ENCODE measurements around the gene C1QB. TPM values are rescaled to one million over a fixed set of nuclear protein-coding genes. Genes with fewer than 3 reads are reported as not detected.
"Not testable (repeated sequence)": the region's sequence is repeated elsewhere in the genome, so short reads cannot be mapped to it uniquely, and the experiment has no call there.

C1QB gene
- total RNA-seq, 2 experiments from 2014 or later: not detected

DNA sequence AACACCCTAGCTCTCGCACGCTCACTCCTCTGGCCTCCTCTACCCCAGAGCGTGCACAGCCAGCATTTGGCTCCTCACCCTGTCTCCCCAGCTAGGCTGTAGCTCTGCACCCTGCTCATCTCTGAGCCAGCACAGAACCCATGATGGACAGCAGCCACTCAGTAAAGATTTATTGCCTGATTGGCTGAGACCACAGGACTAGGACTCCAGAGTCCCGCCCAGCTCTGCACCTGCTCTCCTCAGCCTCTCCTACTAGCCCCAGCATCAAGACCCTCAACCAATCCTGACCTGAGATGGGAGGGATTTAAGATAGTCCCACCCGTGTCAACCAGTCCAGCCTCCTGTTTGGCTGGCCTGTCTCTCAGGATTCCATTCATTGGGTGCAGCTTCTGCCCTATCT lies 9.3 kb downstream of the C1QB start:
- no peaks in the 10 kb centered on the region for H3K9me3 Mint-ChIP-seq (ENCODE audit: low read depth)
- CTCF ChIA-PET: no interaction called here
- ATAC-seq: no peak

DNA sequence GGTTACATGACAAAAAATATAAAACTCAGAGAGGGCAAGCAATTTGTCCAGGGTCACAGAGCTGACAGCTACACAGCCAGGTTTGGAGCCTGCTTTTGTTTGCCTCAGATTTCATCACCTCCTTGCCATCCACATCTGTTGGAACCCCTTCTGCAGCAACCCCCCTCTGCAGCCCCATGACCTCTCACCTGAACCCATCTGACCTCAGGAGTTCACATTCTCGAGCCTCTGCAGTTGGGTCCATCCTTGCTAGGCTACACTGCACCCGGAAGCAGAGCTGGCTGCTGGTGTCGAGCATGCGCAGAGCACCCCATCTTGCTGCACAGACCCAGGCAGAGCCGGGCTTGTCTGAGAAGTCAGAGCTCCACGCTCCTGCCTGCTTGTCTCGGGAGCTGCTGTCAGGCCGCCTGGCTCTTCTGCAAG lies 10.0 kb downstream of the C1QB start:
- Mint-ChIP-seq H3K4me1 (no peaks in the 10 kb centered on the region), H3K27me3 (peaks cover 5% of the 10 kb centered on the region), H3K9me3 (ENCODE audit: low read depth) (no peaks in the 10 kb centered on the region), H3K4me3 (no peak overlapping the region), H3K36me3 (no peaks in the 10 kb centered on the region), H3K27ac (no peak overlapping the region)
- DNase-seq (no peak), ATAC-seq (no peak)
- CTCF ChIA-PET: no interaction called here

More for the DNA sequence above, 9.3 kb downstream of the C1QB start:
- H3K4me3 Mint-ChIP-seq: no peak overlapping the region
- DNase-seq: no peak
- H3K36me3 Mint-ChIP-seq: no peaks in the 10 kb centered on the region
- H3K27me3 Mint-ChIP-seq: peaks cover 3% of the 10 kb centered on the region
- no peaks in the 10 kb centered on the region for H3K4me1 Mint-ChIP-seq
- no peak overlapping the region for H3K27ac Mint-ChIP-seq

DNA sequence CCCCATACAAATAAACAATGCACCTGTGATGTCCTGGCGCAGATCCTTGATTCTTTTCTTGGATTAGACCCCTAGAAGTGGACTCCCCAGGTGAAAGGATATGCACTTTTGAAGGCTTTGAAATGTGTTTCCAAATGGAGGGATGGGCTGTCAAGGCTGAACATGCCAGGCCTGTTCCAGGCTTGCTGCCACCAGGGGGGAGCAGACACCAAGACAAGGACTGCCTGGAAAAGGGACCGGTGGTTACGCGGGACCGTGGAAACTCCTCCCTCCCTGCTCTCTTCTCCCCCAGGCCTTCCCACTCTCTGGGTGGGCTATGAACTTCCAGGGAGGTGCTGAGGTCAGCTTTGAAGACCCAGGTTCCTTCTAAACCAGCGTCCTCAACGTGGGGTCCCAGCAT lies 12.7 kb downstream of the C1QB start:
- no peak for ATAC-seq
- no peak overlapping the region for H3K27ac Mint-ChIP-seq
- CTCF ChIA-PET: interaction anchor here (0.9 kb wide), 1 partner anchor 30 kb away, joined by 3 read pairs; no protein-coding TSS in a partner anchor
- no peaks in the 10 kb centered on the region for H3K9me3 Mint-ChIP-seq (ENCODE audit: low read depth)
- H3K27me3 Mint-ChIP-seq: peaks cover 17% of the 10 kb centered on the region
- no peak overlapping the region for H3K4me3 Mint-ChIP-seq
- no peak for DNase-seq
- H3K4me1 Mint-ChIP-seq: no peaks in the 10 kb centered on the region
- H3K36me3 Mint-ChIP-seq: no peaks in the 10 kb centered on the region

DNA sequence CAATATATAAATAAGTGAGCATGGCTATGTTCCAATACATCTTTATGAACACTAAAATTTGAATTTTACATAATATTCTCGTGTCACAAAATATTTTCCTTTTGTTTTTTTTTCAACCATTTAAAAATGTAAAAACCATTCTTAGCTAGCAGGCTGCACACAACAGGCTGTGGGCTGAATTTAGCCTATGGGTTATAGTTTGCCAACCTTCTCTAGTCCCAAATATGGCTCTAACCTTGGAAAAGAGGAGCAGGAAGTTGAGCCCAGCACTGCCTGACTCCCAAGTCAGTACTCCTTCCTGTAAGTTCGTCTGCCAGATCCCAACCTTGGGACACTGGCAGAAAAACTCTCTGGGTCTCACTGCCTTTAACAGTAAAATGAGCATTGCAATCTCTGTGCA lies 13.4 kb downstream of the C1QB start:
- no peak overlapping the region for H3K4me3 Mint-ChIP-seq
- ATAC-seq (no peak), DNase-seq (no peak)
- CTCF ChIA-PET: interaction anchor here (1.8 kb wide), 1 partner anchor 38 kb away, joined by 7 read pairs; no protein-coding TSS in a partner anchor
- no peaks in the 10 kb centered on the region for H3K36me3 Mint-ChIP-seq
- H3K27me3 Mint-ChIP-seq: peaks cover 23% of the 10 kb centered on the region
- no peaks in the 10 kb centered on the region for H3K9me3 Mint-ChIP-seq (ENCODE audit: low read depth)
- H3K27ac Mint-ChIP-seq: no peak overlapping the region
- no peaks in the 10 kb centered on the region for H3K4me1 Mint-ChIP-seq

DNA sequence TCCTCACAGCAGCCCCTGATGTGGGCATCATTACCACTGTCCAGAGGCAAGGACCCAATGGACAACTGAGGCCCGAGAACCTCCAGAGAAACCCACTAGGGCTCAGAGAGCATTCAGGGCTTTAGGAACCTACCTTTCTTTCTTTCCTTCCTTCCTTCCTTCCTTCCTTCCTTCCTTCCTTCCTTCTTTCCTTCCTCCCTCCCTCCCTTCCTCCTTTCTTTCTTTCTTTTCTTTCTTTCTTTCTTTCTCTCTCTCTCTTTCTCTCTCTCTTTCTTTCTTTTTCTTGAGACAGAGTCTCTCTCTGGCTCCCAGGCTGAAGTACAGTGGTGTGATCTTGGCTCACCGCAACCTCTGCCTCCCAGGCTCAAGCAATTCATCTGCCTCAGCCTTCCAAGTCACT lies 15.8 kb downstream of the C1QB start:
- H3K4me3 Mint-ChIP-seq; H3K27ac Mint-ChIP-seq; ATAC-seq; H3K4me1 Mint-ChIP-seq; CTCF ChIA-PET; DNase-seq; H3K36me3 Mint-ChIP-seq; H3K9me3 Mint-ChIP-seq (ENCODE audit: low read depth): not testable (repeated sequence)
- peaks cover 40% of the 10 kb centered on the region for H3K27me3 Mint-ChIP-seq

DNA sequence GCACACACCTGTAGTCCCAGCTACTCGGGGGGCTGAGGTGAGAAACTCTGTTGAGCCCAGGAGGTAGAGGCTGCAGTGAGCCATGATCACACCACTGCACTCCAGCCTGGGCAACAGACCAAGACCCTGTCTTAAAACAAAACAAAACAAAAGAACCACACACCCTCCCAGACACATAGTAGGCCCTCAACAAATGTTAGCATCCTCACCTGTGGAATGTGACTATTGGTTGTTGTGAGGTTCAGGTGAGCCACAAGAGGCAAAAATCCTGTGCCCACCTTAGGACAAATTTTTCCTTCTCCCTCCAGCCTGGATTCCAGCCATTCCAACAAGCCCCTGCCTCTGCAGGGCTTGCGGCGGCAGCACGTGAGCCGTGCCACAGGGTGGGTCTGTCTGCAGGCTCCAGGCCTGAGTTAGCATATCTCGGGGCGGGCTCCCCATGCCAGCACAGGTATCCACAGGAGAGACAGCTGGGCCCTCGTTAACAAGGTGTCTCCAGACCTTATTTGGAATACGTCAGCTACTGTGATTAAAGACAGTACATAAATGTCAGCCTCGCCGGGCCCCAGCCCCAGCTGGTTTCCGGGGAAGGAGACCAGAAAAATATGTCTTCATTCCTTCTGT lies 17.4 kb downstream of the C1QB start:
- Mint-ChIP-seq H3K27me3 (peaks cover 53% of the 10 kb centered on the region), H3K4me3 (no peak overlapping the region), H3K9me3 (ENCODE audit: low read depth) (no peaks in the 10 kb centered on the region), H3K27ac (no peak overlapping the region), H3K36me3 (no peaks in the 10 kb centered on the region), H3K4me1 (no peaks in the 10 kb centered on the region)
- CTCF ChIA-PET: no interaction called here
- DNase-seq (no peak), ATAC-seq (no peak)

DNA sequence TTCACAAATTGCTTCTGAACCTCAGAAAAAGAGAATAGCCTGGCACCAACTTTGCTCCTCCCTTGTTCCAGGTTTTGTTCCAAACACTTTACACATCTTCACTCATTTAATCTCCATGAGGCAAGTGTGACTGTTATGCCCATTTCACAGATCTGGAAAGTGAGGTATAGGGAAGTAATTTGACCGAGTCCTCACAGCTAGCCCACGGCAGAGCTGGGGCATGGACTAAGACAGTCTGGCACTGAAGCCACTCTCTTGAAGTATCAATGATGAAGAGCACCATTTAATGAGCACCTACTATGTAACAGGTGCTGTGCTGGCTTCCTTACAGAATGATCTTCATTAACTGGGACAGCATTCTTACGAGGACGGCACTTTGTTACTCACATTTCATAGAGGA lies 19.0 kb downstream of the C1QB start:
- DNase-seq (no peak), ATAC-seq (no peak)
- no peak overlapping the region for H3K27ac Mint-ChIP-seq
- no peaks in the 10 kb centered on the region for H3K36me3 Mint-ChIP-seq
- H3K9me3 Mint-ChIP-seq (ENCODE audit: low read depth): no peaks in the 10 kb centered on the region
- peaks cover 55% of the 10 kb centered on the region for H3K27me3 Mint-ChIP-seq
- H3K4me1 Mint-ChIP-seq: no peaks in the 10 kb centered on the region
- CTCF ChIA-PET: no interaction called here
- no peak overlapping the region for H3K4me3 Mint-ChIP-seq

DNA sequence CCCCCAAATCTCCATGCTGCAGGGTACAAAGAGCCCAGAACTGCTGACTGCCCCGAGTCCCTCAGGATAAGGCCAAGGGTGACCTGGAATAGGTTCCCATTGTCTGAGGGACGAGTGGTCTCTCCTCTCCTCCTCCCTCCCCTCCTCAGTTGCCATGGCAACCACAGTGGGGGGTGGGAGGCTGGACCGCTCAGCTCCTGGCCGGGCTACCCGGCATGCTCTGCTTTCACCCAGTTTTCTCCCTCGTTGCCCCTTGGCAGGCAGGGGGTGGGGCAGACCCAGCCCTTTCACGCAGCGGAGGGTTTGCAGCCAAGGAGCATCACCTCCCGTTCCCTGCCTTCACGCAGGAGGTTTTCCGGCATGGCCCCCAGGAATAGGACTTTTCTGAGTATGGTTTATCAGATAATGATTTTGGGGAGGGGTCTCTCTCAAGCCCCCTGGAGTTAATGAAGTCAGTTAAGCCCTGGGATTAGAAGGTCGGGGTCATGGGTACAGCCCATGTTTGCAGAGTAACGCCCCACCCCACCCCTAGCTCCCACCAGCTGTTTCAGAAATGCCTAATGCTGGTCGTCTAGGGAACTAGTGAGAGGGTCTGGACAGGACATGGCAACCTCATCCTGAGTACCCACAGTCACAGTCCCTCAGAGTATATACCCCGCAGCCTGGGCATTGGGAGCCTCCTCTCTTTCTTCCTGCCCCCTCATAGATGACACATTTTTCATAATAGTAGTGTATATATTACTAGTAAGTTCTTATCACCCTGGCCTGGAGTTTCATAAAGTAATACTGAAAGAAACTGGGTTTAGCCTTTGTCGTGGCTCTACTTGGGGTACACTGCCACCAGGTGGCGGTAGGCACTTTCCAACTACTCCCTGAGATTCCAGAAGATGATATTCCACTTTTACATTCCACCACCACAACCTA lies 20.7 kb downstream of the C1QB start:
- Mint-ChIP-seq H3K36me3 (no peaks in the 10 kb centered on the region), H3K9me3 (ENCODE audit: low read depth) (no peaks in the 10 kb centered on the region), H3K4me1 (no peaks in the 10 kb centered on the region), H3K27ac (no peak overlapping the region), H3K4me3 (no peak overlapping the region), H3K27me3 (peaks cover 49% of the 10 kb centered on the region)
- CTCF ChIA-PET: interaction anchor here (0.8 kb wide), 1 partner anchor 31 kb away, joined by 3 read pairs; no protein-coding TSS in a partner anchor
- peak; percentile 45 for DNase-seq
- peak; percentile 54 for ATAC-seq

DNA sequence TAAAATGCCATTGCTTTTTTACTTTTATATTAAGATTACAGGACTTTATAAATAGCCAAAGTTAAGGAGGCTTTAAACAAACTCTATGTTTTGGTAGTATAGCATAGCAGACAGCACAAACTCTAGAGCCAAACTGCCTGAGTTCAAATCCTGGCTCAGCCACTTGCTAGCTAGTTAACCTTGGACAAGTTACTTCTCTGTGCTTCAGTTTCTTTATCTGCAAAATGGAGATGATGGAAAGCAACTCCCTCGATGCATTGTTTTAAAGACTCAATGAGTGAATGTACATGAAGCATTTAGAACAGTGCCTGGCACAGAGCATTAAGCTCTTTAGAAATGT lies 21.3 kb downstream of the C1QB start:
- ATAC-seq (no peak), DNase-seq (no peak)
- CTCF ChIA-PET: interaction anchor here (0.8 kb wide), 1 partner anchor 30 kb away, joined by 3 read pairs; no protein-coding TSS in a partner anchor
- H3K27ac Mint-ChIP-seq: no peak overlapping the region
- peaks cover 47% of the 10 kb centered on the region for H3K27me3 Mint-ChIP-seq
- no peaks in the 10 kb centered on the region for H3K4me1 Mint-ChIP-seq
- H3K4me3 Mint-ChIP-seq: no peak overlapping the region
- H3K9me3 Mint-ChIP-seq (ENCODE audit: low read depth): no peaks in the 10 kb centered on the region
- no peaks in the 10 kb centered on the region for H3K36me3 Mint-ChIP-seq

DNA sequence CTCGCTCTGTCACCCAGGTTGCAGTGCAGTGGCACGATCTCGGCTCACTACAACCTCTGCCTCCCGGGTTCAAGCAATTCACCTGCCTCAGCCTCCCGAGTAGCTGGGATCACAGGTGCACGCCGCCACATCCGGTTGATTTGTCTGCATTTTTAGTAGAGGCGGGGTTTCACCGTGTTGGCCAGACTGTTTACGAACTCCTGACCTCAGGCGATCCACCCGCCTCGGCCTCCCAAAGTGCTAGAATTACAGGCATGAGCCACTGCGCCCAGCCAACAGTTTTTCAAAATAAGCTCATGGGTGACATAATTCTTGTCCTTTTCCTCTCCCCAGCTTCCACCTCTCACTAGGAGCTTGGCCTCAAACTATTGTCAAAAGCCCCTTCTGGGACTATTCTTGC lies 23.1 kb downstream of the C1QB start:
- peaks cover 33% of the 10 kb centered on the region for H3K27me3 Mint-ChIP-seq
- not testable (repeated sequence) for H3K27ac Mint-ChIP-seq; H3K9me3 Mint-ChIP-seq (ENCODE audit: low read depth); H3K4me3 Mint-ChIP-seq; H3K4me1 Mint-ChIP-seq; H3K36me3 Mint-ChIP-seq; DNase-seq; ATAC-seq
- CTCF ChIA-PET: interaction anchor here (0.6 kb wide), 1 partner anchor 47 kb away, joined by 3 read pairs; no protein-coding TSS in a partner anchor

DNA sequence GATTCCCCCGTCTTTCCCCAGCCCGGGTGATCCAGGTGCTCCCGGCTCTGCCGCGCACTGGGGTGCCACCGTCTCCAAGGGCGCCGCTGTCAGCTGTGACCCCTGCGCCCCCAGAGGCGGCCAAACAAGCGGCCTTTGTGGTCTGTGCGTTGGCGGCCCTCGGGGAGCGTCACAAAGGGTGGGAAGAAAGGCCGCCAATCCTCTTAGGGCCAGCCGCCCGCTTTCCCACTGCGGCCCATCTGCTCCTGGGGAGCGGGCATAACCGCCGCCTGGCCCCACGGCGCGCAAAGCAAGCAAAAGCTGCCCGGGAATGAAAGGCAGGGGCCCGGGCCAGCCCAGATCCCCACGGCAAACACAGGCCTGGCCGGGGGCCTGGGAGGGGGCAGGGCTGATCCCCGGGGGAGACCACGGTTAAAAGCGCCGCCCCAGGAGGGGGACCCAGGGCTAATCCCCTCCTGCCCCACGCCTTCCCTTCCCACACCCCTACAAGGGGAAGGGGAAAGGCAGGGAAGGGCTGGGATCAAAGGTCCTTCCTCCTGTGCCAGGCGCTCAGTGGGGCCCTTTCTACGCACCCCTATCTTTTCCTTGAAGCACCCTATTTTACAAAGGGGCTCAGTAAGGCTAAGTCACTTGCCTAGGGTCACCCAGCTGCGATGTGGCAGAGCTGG lies 24.0 kb downstream of the C1QB start:
- H3K27me3 Mint-ChIP-seq: peaks cover 26% of the 10 kb centered on the region
- CTCF ChIA-PET: no interaction called here
- no peak overlapping the region for H3K27ac Mint-ChIP-seq
- H3K9me3 Mint-ChIP-seq (ENCODE audit: low read depth): no peaks in the 10 kb centered on the region
- H3K4me3 Mint-ChIP-seq: no peak overlapping the region
- ATAC-seq (no peak), DNase-seq (no peak)
- H3K4me1 Mint-ChIP-seq: no peaks in the 10 kb centered on the region
- no peaks in the 10 kb centered on the region for H3K36me3 Mint-ChIP-seq

DNA sequence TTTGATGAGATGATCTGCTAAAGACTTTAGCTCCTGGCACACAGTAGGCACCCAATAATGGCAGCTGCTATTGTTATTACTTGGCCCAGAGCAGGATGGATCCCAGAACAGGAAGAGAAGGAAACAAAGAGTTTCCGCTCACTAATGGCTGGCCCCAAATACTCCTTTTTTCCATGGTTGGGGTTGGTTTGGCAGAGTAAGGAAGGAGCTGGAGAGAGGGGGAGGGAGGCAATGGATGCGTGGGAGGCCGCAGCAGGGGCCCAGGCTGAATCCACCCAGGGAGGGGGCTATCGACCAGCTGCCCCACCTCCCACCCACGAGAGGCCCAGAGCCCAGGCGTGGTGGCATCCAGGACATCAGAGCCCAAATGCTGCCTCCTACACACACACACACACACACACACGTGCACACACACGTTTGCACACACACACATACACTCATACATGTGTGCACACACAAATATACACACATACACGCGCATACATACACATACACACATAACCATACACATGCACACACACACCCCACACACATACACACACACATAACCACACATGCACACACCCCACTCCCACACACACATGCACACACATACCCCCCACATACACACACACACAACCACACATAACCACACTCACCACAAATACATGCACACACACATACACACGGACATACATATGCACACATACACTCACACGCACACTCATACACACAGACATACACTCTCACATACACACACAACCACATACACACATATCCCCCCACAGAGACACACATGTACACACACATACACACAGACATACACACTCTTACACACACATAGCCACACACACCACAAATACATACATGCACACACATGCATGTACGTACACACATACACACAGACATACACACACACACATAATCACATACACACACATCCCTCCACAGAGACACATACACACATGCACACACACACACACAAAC lies 25.2 kb downstream of the C1QB start:
- H3K27me3 Mint-ChIP-seq: peaks cover 15% of the 10 kb centered on the region
- H3K4me1 Mint-ChIP-seq: no peaks in the 10 kb centered on the region
- ATAC-seq (no peak), DNase-seq (no peak)
- CTCF ChIA-PET: interaction anchor here (0.5 kb wide), 1 partner anchor 271 kb away, joined by 4 read pairs; no protein-coding TSS in a partner anchor
- no peaks in the 10 kb centered on the region for H3K9me3 Mint-ChIP-seq (ENCODE audit: low read depth)
- H3K4me3 Mint-ChIP-seq: no peak overlapping the region
- no peak overlapping the region for H3K27ac Mint-ChIP-seq
- no peaks in the 10 kb centered on the region for H3K36me3 Mint-ChIP-seq

DNA sequence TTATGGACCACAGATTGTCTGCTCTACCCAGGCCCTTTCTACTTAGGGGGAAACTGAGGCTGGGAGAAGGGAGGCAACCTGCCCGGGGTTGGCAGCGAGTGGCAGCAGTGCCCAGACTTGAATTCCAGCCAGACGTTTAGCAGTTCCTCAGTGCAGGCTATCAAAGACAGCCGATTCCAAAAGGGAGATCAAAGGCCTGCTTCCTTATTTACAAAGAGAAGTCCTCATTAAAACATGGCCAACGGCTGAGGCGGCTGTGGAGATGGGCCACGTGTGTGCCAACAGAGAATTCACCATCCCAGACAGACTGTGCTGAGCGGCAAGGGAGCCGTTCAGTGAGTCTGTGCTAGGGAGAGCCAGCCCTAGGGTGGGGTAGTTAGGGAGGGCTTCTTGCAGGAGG lies 27.7 kb downstream of the C1QB start:
- Mint-ChIP-seq H3K36me3 (no peaks in the 10 kb centered on the region), H3K27me3 (peaks cover 4% of the 10 kb centered on the region), H3K9me3 (ENCODE audit: low read depth) (no peaks in the 10 kb centered on the region), H3K4me1 (no peaks in the 10 kb centered on the region), H3K4me3 (no peak overlapping the region), H3K27ac (no peak overlapping the region)
- ATAC-seq (no peak), DNase-seq (no peak)
- CTCF ChIA-PET: no interaction called here
